ENCODE measurements around the gene ADPRH. TPM values are rescaled to one million over a fixed set of nuclear protein-coding genes. Genes with fewer than 3 reads are reported as not detected.

The ADPRH gene
- total RNA-seq, 1 experiment from 2014 or later = not detected

- no peak for DNase-seq (ENCODE audit: low spot score)
Measured at GRCh38 chr3:119628816-119629445, 49.6 kb downstream of the ADPRH start.

- DNase-seq (ENCODE audit: low spot score) = peak; percentile 52
Measured at GRCh38 chr3:119630128-119630879, 51.0 kb downstream of the ADPRH start.

- DNase-seq (ENCODE audit: low spot score) = no peak
Measured at GRCh38 chr3:119630880-119631329, 51.6 kb downstream of the ADPRH start.

GRCh38 chr3:119631516-119631915 lies 52.2 kb downstream of the ADPRH start:
- DNase-seq (ENCODE audit: low spot score) = no peak

- no peak for DNase-seq (ENCODE audit: low spot score)
Measured at GRCh38 chr3:119632216-119632615, 52.9 kb downstream of the ADPRH start.

- no peak for DNase-seq (ENCODE audit: low spot score)
Measured at GRCh38 chr3:119632829-119633228, 53.5 kb downstream of the ADPRH start.

- no peak for DNase-seq (ENCODE audit: low spot score)
Measured at GRCh38 chr3:119635719-119636118, 56.4 kb downstream of the ADPRH start.

- no peak for DNase-seq (ENCODE audit: low spot score)
Measured at GRCh38 chr3:119636249-119636648, 57.0 kb downstream of the ADPRH start.

GRCh38 chr3:119636891-119637611 lies 57.8 kb downstream of the ADPRH start:
- DNase-seq (ENCODE audit: low spot score) = no peak

GRCh38 chr3:119637679-119638477 lies 58.6 kb downstream of the ADPRH start:
- peak; percentile 86 for DNase-seq (ENCODE audit: low spot score)

Other genes starting within 250 kb of the ADPRH start
- gene TMEM39A, start 115.9 kb upstream of the ADPRH start, total RNA-seq (2014; rRNA removed; shearing (Covaris generic)) = 45.2 and 59.5 TPM in 2 replicates
- gene POGLUT1, start 110.5 kb upstream of the ADPRH start, total RNA-seq (2014; rRNA removed; shearing (Covaris generic)) = 26.6 and 30.8 TPM in 2 replicates
- gene TIMMDC1, start 80.9 kb upstream of the ADPRH start, total RNA-seq (2014; rRNA removed; shearing (Covaris generic)) = 112 and 128 TPM in 2 replicates
- not detected in 2 replicates for gene CD80, start 19.9 kb upstream of the ADPRH start, total RNA-seq (2014; rRNA removed; shearing (Covaris generic))
- 0.04 and 0.18 TPM in 2 replicates for gene PLA1A, start 18.4 kb downstream of the ADPRH start, total RNA-seq (2014; rRNA removed; shearing (Covaris generic))
- gene POPDC2, start 81.1 kb downstream of the ADPRH start, total RNA-seq (2014; rRNA removed; shearing (Covaris generic)) = 0.06 and 0.54 TPM in 2 replicates
- 90.9 and 100 TPM in 2 replicates for gene COX17, start 97.9 kb downstream of the ADPRH start, total RNA-seq (2014; rRNA removed; shearing (Covaris generic))
- gene CFAP91, start 123.5 kb downstream of the ADPRH start, total RNA-seq (2014; rRNA removed; shearing (Covaris generic)) = 0.17 TPM in 1 of 2 replicates, not detected in the other
- not detected in 2 replicates for gene NR1I2, start 202.6 kb downstream of the ADPRH start, total RNA-seq (2014; rRNA removed; shearing (Covaris generic))